D721Med (cell line): ENCODE results near the gene PPP3CB.

ENCODE experiments used
- DNase-seq: peaks from one replicate; pipeline ENCODE4 v3.0.0; 2011; ENCODE audit warnings: low spot score; ENCODE audit not compliant: insufficient read length
- FAIRE-seq: peaks from 2 replicates; lab custom pipeline; 2011; peaks lifted over from hg19 to GRCh38; lab: Jason Lieb, UNC
- TF ChIP-seq, protein P1 (sequence below): IDR thresholded peaks from 2 replicates; pipeline ENCODE4 v1.5.1; 2012; ENCODE audit warnings: mild to moderate bottlenecking, control low read depth; ENCODE audit not compliant: insufficient read depth; ENCODE audit errors: missing control alignments

The PPP3CB gene

GRCh38 chr10:73503037-73503436, 7.2 kb upstream of the PPP3CB start:
- TF ChIP-seq, protein P1, sequence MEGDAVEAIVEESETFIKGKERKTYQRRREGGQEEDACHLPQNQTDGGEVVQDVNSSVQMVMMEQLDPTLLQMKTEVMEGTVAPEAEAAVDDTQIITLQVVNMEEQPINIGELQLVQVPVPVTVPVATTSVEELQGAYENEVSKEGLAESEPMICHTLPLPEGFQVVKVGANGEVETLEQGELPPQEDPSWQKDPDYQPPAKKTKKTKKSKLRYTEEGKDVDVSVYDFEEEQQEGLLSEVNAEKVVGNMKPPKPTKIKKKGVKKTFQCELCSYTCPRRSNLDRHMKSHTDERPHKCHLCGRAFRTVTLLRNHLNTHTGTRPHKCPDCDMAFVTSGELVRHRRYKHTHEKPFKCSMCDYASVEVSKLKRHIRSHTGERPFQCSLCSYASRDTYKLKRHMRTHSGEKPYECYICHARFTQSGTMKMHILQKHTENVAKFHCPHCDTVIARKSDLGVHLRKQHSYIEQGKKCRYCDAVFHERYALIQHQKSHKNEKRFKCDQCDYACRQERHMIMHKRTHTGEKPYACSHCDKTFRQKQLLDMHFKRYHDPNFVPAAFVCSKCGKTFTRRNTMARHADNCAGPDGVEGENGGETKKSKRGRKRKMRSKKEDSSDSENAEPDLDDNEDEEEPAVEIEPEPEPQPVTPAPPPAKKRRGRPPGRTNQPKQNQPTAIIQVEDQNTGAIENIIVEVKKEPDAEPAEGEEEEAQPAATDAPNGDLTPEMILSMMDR = no peak
- no peak for DNase-seq
- no peak for FAIRE-seq

- DNase-seq (no peak), FAIRE-seq (no peak)
- TF ChIP-seq, protein P1 = no peak
Observed at GRCh38 chr10:73501651-73502050, 5.8 kb upstream of the PPP3CB start.

DNA sequence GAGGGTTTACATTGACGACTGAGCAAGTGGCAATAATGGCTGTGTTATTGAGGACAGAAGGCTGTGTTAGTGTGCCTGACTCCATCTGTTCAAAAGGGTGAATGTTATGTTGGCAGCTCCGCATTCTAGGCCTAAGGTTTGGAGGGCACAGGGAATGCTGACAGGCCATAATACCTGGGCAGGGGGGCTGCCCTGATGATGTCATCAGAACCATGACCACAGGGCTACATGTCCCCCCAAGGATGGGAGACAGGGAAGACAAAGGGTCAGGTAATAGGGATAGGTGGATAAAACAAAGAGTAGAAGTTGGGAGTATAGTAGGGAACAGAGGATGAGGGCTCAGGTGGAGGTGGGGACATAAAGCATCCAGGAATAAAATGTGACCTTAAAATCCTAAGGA, 1.8 kb upstream of the PPP3CB start:
- FAIRE-seq = no peak
- TF ChIP-seq, protein P1 = no peak
- no peak for DNase-seq

GRCh38 chr10:73495226-73495883, 469 bp downstream of the PPP3CB start:
- peak; percentile 60 for DNase-seq
- TF ChIP-seq, protein P1 = no peak
- no peak for FAIRE-seq

- FAIRE-seq = no peak
- TF ChIP-seq, protein P1 = no peak
- no peak for DNase-seq
Observed at GRCh38 chr10:73494877-73495225, 973 bp downstream of the PPP3CB start.

- TF ChIP-seq, protein P1 = no peak
- FAIRE-seq = no peak
Observed at GRCh38 chr10:73494213-73494612, 1.6 kb downstream of the PPP3CB start.

GRCh38 chr10:73493781-73494180, 2.0 kb downstream of the PPP3CB start:
- TF ChIP-seq, protein P1 = no peak
- no peak for FAIRE-seq

More at GRCh38 chr10:73494213-73494612, 1.6 kb downstream of the PPP3CB start:
- no peak for DNase-seq

More at GRCh38 chr10:73493781-73494180, 2.0 kb downstream of the PPP3CB start:
- no peak for DNase-seq
